HG03460 (cell line): ENCODE data around the gene PRSS57.
"Not testable (repeated sequence)": the region's sequence is repeated elsewhere in the genome, so short reads cannot be mapped to it uniquely, and the experiment has no call there.

ENCODE experiments used
- ATAC-seq: cut with Tn5 transposase; IDR thresholded peaks from one replicate; pipeline ENCODE4 v1.9.1; 2021; ENCODE audit not compliant: unreplicated experiment

PRSS57 gene

DNA sequence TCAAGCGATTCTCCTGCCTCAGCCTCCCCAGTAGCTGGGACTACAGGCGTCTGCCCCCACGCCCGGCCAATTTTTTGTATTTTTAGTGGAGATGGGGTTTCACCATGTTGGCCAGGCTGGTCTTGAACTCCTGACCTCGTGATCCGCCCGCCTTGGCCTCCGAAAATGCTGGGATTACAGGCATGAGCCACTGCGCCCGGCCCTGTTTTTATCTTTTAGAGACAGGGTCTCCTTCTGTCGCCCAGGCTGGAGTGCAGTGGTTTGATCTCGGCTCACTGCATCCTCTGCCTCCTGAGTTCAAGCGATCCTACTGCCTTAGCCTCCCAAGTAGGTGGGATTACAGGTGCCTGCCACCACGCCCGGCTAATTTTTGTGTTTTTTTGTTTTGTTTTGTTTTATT, 3.3 kb upstream of the PRSS57 start:
- ATAC-seq = not testable (repeated sequence)

DNA sequence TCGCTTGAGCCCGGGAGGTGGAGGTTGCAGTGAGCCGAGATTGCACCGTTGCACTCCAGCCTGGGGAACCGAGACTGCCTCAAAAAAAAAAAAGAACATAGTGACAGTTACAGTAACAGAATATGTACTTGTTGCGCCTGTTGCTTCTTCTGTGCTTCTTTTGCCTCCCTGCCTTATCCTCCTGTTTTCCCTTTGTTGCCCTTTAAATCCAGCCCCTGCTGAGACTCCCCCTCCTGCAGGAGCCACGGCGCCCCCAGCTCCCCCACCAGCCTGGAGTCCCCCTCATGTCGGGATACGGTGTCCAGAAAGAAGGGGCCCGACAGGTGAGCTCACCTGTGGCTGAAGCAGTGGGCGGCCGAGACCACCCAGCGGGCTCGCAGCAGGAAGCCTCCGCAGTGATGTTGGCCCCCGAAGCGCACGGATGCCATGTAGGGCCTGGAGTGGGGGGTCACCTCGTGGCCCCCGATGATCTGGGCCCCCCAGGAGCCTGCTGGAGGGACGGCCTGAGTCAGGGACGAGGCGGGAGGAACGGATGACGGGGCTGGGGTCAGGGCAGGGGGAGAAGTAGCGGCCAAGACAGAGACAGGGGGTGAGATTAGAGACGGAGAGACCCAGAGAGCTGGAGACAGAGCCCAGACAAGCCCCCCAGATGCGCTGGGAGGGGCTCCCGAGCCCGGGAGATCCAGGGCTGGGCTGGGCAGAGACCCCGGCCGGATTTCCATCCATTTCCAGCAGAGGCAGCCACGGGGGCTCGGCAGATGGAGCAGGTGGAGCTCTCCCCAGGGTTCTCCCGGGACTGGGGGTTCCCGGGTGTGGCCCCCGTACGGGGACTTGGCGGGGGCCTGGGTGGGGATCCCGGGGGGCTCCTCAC, 536 bp downstream of the PRSS57 start:
- ATAC-seq = no peak

DNA sequence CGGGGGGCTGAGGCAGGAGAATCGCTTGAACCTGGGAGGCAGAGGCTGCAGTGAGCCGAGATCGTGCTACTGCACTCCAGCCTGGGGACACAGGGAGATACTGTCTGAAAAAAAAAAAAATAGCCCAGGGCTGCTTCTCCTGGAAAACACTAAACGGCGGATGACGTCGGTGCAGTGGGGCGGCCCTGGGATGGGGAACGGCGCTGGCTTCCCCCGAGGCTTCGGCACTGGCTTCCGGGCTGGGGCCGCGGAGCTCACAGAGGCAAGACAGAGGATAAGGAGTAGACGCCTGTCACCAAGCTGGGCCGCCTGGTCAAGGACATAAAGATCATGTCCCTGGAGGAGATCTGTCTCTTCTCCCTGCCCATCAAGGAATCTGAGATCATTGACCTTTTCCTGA, 5.0 kb downstream of the PRSS57 start:
- no peak for ATAC-seq

DNA sequence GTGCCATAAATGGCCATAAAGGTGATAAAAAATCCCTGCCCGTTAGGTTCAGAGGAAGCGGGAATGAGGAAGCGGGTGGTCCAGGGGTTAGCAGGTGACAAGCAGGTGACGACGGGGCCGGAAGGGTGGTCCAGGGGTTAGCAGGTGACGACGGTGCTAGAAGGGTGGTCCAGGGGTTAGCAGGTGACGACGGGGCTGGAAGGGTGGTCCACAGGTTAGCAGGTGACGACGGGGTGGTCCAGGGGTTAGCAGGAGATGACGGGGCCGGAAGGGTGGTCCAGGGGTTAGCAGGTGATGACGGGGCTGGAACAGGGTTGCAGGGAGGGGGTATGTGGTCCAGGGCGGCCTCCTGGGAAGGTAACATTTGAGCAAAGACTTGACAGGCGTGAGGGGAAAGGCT, 6.3 kb downstream of the PRSS57 start:
- ATAC-seq = no peak

DNA sequence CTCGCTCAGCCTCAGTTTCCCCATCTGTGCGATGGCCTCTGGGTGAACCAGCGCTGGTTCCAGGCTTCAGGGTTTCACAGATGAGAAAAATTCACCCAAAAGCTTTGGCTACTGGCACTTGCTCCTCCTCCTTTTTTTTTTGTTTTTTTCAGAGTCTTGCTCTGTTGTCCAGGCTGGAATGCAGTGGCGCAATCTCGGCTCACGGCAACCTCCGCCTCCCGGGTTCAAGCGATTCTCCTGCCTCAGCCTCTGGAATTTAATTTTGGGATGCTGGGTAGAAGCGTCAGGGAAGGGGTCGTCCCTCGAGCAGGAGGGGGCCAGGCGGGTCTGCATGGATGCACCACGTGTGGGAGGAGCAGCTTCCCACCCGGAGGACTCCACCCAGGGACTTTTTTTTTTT, 7.0 kb downstream of the PRSS57 start:
- ATAC-seq = no peak

DNA sequence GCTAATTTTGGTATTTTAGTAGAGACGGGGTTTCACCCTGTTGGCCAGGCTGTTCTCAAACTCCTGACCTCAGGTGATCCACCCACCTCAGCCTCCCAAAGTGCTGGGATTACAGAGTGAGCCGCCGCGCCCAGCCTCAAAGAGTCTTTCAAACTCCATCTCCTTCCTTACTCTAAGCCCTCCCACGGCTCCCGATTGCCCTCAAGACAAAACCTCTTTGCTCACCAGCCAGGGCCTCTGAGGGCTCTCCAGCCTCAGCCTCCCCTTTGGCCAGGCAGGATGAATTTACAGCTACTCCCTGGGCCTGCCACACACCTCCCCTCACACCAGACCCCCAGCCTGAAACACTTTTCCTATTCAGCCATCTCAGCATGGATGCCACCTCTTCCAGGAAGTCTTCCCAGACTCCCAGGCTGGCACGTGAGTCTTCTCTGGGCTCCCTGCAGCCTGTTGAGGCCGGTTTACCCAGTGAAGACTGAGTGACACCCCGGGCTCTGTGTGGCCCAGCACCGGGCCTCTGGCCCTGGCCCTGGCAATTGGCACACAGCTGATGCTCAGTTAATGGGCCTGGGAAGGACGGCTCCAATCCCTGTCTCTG, 7.6 kb downstream of the PRSS57 start:
- ATAC-seq = no peak

DNA sequence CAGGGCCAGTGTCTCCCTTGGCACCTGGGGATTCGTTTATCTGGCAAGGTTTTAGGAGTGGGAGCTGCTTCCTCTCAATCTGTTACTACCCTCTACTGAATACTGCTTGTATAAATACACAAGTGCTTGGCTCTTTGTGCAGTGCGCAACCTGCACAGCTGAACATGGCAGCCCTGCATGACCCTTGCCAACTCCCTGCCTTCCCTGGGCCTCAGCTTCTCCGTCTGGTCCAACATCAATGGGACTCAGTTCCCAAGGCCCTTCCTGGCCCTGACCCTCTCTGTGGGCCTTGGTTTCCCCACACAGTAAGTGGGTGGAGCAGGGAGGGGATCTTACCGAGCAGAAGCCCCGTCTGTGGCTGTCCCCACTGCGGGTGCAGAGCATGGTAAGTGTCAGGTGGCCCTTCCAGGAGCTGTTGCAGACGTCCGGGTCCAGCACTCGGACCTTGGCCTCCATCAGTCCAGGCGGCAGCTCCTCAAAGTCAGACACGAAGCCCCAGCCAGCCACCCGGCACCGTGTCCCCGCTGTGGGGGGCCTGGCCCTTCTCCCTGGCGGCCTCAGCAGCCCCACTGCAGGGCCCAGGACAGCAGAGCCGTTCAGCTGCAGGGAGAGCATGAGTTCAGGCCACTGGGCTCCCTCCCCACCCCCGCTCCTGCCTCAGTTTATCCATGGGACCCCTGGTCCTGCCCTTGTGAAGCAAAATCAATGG, 8.5 kb downstream of the PRSS57 start:
- no peak for ATAC-seq

DNA sequence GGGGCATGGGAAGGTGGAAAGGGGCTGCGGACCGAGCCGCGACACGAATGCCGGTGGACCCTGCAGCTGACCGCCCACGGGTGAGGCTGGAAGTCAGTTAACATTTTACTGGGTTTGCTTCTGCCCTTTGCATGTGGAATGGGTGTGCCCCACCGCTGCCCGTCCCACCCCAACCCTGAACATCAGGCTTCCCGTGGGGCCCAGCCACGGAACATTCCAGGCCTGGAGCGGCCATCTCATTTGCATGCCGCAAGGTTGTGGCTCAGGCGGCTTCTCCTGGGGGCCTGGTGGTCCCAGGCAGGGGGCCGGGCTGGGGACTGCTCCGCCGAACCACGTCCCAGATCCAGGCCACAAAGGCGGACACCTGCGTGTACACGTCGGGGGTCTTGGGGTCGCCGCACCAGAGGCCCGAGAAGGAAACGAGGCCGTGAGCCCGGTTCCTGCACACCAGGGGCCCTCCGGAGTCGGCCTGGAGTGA, 9.8 kb downstream of the PRSS57 start:
- no peak for ATAC-seq

DNA sequence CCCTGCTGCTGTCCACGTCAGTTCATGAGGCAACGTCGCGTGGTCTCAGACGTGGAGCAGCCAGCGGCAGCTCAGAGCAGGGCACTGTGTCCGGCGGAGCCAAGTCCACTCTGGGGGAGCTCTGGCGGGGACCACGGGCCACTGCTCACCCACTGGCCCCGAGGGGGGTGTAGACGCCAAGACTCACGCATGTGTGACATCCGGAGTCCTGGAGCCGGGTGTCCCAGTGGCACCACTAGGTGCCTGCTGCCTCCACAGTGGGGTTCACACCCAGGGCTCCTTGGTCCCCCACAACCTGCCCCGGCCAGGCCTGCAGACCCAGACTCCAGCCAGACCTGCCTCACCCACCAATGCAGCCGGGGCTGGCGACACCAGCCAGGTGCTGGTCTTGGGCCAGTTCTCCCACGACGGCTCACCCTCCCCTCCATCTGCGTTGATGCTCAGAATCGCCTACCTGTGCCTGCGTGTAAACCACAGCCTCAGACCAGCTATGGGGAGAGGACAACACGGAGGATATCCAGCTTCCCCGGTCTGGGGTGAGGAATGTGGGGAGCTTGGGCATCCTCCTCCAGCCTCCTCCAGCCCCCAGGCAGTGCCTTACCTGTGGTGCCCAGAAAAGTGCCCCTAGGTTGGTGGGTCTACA, 12.5 kb downstream of the PRSS57 start:
- no peak for ATAC-seq

DNA sequence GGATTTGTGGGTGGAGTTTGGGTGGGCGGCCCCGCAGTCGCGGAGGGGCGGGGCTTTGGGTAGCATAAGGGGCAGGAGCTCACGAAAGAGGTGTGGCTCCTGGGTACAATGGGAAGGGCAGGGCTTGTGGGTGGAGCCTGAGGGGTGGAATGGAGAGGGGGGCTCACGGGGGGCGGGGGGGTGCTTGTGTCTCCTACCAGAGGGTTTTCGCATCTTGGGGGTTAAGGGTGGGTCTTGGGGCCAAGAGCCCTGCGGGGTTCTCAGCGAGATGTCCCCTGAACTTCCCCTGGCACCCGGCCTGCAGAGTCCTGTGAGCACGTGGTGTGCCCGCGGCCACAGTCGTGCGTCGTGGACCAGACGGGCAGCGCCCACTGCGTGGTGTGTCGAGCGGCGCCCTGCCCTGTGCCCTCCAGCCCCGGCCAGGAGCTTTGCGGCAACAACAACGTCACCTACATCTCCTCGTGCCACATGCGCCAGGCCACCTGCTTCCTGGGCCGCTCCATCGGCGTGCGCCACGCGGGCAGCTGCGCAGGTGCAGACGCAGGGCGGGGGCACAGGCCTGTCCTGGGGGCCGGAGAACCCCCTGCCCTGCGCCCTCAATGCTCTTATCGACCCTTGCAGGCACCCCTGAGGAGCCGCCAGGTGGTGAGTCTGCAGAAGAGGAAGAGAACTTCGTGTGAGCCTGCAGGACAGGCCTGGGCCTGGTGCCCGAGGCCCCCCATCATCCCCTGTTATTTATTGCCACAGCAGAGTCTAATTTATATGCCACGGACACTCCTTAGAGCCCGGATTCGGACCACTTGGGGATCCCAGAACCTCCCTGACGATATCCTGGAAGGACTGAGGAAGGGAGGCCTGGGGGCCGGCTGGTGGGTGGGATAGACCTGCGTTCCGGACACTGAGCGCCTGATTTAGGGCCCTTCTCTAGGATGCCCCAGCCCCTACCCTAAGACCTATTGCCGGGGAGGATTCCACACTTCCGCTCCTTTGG, 13.9 kb downstream of the PRSS57 start:
- no peak for ATAC-seq

DNA sequence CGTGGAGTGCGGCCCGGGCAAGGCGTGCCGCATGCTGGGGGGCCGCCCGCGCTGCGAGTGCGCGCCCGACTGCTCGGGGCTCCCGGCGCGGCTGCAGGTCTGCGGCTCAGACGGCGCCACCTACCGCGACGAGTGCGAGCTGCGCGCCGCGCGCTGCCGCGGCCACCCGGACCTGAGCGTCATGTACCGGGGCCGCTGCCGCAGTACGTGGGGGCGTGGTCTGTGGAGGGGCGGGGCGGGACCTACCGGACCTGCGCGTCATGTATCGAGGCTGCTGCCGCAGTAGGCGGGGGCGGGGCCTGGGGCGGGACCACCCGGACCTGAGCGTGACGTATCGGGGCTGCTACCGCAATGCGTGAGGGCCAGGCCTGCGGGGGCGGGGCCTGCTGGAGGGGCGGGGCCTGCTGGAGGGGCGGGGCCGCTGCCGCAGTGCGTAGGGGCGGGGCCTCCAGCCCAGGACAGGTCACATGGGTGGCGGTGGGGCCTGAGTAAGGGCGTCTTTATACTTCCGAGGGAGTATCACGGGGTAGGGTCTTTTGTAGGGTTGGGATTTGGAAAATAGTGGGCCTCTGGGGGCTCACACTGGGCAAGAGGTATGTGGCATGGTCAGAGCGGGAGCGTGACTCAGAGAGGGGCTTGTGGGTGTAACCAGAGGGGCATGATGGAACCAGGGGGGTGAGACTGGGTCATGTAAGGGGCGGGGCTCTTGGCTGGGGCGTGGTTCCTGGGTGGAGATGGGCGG, 14.8 kb downstream of the PRSS57 start:
- ATAC-seq = peak; percentile 60

DNA sequence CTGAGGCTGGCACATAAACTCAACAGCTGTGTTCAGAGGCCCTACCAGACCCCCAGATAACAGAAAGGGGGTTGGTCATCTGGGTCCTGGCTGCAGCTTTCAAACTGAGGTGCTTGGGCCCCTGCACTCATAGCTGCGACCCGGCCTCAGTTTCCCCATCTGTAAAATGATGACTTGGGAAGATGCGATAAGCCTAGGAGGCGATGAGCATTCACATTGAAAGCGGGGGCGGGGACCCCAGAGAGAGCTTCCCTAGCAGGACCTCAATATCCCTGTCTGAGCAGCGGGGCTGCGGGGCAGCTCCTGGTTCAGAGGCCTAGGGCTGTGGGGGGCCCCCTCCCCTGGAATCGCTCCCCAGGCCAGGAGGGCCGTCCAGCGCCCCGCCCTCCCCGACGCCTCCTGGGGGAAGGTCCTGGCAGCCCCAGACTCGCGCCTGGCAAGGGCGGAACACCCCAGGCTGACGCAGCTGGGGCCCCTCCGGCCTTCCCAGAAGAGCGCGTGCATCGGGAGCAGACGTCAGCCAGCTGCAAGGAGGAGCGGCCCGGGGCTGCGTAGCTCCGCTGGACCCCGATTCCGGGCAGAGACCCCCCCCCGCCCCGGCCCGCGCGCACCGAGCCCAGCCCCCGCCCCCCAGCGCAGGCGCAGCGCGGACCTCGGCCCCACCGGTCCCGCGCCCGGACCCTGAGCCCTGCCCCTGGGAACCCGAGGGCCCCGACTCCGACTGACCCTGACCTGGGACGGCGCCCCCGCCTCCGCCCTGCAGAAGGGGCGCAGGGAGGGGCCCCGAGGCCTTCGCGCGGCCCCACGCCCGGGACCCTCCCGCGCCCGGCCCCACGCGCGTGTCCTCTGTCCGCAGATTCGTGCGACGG, 15.6 kb downstream of the PRSS57 start:
- ATAC-seq = peak; percentile 8

DNA sequence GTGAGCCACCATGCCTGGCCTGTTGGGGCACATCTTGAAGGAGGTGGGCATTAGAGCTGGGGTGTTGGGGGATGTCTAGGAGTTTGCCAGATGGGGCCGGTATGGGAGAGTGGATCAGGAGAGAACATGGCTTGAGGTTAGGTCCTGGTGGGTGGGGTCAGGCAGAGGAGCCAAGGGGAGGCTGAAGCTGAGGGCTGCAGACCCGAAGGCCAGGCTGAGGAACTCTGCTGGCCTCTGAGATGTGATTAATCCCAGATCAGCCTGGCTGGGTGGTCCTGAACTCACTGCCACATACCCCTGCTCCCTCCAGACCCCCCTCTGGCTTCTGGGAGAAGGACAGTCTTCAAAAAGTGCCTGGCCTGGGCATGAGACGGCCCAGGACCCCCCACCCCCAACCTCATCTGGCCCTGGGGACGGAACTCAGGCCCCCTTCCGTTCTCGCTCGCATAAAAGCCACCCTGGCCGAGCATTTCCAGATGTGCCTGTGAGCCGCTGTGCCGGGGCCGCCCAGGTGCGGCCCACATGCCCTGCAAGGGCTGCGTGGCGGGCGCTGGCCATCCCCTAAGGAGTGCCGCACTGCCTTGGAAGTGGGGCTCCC, 16.4 kb downstream of the PRSS57 start:
- ATAC-seq = no peak

DNA sequence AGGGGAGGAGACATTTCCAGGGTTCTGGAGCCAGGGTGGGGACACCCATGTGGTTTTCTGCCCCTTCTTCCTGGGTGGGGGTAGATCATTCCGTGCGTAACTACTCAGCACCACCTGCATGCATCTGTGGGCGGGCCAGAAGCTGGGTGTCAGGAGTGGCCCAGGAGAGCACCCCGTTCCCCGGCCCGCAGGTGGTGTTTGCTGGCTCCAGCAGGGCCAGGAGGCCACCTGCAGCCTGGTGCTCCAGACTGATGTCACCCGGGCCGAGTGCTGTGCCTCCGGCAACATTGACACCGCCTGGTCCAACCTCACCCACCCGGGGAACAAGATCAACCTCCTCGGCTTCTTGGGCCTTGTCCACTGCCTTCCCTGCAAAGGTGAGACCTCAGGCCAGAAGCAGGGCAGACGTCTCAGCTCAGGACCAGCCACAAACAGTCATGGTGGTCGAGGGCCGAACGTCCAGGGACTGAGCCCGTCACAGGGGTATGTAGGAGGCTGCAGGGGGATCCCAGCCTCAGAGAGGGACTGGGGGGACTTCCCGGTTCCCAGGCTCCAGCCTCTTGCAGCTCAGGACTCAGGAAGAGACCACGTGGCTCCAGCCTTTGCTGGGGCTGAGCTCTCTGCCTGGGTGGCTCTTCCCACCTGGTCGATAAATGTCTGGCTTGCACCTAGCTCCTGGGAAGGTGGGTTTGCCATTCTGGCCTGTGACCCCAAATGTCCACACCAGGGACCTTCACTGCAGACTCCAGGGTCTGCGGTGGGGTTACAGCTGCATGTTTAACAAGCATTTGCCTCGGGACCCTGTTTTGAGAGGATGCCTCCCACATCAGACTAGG, 17.4 kb downstream of the PRSS57 start:
- no peak for ATAC-seq

DNA sequence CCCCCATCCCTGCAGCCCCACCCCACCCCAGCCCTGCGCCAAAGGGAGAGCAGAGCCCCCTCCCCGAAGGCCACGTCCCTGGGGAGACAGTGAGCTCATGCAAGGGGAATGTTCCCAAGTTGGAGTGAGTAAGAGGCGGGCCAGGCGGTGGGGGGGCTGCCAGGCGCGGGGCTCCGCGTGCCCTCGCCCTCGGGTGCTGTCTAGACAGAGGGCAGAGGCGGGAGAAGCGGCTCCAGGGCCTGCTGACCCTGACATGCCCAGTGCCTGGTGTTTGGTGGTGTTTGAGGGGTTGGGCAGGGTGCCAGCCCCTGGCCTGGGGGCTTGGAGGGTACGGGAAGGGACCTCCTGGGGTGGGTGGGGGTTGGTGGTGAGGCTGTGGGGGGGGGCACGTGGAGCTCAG, 18.1 kb downstream of the PRSS57 start:
- no peak for ATAC-seq

DNA sequence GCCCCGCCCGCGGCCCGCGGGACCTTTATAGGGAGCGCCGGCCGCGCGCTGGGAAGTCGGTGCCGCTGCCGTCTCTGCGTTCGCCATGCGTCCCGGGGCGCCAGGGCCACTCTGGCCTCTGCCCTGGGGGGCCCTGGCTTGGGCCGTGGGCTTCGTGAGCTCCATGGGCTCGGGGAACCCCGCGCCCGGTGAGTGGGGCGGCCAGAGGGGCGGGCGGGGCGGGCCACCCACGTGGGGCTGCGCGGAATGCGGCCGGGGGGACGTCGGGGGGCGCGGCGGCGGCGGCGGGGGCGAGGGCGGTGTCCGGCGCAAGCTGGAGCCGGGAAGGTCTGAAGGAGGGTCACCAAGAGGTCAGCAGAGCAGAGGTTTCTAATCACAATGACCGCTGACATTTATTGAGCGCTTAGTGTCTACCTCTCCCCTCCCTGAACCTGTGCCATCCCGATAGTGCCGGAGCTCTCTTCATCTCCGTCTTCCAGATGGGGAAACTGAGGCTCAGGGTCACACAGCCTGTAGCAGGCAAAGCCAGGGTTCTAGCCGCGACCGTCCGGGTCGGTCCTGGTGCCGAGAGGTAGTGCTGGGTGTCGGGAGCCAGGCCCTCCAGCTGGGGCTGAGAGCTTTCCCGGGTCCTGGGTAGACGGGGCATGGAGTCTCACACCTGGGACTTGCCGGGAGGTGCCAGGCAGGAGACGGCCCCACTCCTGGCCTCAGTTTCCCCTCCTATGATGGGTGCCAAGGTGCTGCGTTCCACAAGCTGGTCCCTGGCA, 18.7 kb downstream of the PRSS57 start, which contains the start of gene FSTL3:
FSTL3 (plus strand) TSS at position 54 of the 767 bp plus-strand sequence; CDS start at position 86, 32 bp downstream.
- ATAC-seq = no peak

DNA sequence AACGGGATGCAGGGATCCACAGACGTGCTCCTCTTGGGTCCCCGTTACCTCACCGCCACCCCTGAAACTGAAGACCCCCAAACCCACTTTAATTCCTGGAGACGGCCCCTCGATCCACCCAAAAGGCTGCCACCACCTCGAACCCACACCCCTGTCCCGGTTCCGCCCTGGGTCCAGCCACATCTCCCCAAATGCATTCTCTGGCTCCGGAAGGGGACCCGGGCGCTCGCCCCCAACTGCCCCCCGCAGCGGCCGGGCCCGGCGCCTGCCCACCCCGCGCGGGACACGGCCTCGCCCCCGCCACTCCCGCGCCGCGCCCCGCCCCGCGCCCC, 19.3 kb downstream of the PRSS57 start:
- ATAC-seq = no peak
